DMS79 treated with DMSO at 0.1 percent for 48 hours (cell line): ENCODE measurements around the gene CARD11.

Experiments
- DNase-seq: peaks from one replicate; lab custom pipeline; 2025; lab: John Stamatoyannopoulos, UW

The CARD11 gene

DNA sequence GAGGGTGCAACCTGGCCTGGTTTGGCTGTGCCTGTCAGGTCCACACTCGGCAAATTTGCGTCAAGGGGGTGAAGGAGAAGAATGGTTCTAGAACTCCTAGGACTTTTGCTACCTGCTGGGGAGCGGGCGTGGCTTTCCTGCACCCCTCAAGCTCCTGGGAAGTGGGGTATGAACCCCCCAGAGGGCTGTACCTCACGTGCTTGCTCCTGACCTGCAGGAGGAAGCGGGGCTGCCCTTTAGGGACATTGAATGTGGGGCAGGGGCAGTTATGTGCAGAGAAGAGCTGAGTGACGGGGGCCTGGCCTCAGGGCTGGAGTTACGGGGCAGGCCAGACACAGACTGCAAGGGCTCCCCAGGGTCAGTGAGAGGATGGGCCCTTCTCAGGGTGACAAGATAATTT, 138.2 kb downstream of the CARD11 start:
- DNase-seq: no peak

GRCh38 chr7:2905027-2905426, 138.6 kb downstream of the CARD11 start:
- no peak for DNase-seq

DNA sequence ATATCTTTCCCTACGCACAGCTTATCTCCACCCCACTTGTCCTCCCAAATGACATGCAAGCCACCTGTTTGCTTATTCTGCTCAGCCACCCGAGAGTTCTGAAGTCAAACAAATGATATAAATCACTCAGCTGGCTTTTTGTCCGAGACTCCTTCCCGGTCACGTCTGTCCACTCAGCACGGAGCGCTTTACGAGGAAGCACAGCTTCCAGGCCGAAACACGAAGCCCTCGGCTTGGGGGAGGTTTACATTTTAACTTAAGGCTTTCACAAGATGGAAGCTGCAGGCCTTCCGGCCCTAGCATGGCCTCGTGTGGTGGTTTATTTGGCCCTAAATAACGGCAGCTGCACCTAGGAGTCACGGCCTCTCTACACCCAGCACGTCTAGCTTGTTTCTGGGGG, 139.5 kb downstream of the CARD11 start:
- no peak for DNase-seq

DNA sequence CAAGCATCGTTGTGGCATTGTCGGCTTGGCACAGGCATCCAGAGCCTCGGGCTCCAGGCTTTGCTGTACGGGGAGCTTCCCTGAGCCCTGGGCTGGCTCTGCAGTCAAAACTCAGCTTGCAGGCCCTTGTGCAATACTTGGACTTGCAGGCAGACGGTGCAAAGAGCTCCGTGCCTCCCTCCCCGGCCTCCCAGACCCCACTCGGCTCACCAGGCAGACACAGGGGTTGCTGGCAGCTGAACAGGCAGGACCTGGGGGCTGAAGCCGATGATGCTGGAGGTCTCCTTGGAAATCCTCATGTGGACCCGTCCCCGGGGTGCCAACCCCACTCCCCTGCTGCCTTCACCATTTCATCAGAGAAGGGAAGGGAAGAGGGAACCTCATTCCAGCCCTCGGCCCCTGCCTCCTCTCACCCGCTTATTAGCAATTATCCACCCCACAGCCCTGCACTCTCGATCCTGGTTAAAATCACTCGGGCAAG, 139.9 kb downstream of the CARD11 start:
- DNase-seq: no peak

DNA sequence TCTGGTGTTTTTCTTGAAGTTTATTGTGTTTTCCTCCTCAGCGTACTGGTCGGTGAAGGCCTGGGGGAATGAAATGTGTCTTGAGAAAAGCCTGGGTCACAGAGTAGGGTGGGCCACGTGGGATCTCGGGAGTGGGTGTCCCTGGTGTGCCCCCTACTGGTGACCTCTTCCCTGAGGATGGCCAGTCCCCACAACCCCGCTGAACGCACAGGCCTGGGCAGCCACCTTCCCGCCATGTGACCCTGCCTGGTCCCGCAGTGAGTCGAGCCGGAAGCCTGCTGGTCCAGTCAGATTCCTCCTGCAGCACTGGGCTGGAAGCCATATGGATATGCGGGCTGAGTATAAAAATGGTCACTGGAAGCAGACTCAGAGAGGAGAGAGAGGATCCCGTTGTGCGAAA, 146.6 kb downstream of the CARD11 start:
- no peak for DNase-seq

DNA sequence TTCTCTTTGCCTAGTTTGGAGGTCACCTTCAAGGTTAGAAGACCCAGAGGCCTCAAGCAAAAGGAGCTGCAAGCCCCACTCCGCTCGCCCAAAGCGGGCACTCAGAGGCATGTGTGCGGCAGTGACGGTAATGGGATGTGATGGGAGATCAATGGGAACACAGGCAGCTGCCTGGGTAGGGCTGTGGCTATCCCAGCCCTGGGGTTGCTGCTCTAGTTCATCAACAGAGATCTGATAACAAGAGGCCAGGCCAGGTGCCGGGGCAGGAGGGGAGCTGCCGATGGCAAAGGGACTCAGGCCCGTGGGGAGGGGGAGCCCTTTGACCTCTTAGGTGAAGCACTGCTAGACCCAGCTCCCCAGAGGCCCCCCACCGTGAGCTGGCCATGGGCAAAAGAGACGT, 147.5 kb downstream of the CARD11 start:
- no peak for DNase-seq

GRCh38 chr7:2894118-2894940, 149.3 kb downstream of the CARD11 start:
- DNase-seq: no peak

DNA sequence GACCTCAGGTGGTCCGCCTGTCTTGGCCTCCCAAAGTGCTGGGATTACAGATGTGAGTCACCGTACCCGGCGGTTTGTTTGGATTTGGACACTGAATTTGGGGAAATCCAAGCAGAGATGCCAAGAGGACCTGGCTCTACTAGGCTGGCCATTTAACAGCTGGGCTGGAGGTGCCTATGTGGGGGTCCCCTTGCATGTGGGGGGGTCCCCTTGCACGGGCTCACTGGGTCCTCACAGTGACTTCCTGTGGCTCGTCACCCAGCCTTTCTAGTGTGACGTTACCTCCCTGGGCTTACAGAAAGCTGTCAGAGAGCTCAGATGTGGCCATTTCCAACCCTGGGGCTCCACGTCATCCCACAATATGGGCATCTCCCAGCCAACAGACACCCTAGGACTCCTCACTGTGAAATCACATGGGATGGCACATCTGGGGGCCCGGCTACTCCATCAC, 150.2 kb downstream of the CARD11 start:
- DNase-seq: no peak

- DNase-seq: no peak
These were observed 151.1 kb downstream of the CARD11 start for GRCh38 chr7:2892549-2892948.

- DNase-seq: no peak
These were observed 155.9 kb downstream of the CARD11 start for GRCh38 chr7:2887816-2888215.

- DNase-seq: peak; percentile 7
These were observed 156.8 kb downstream of the CARD11 start for GRCh38 chr7:2886900-2887299.

GRCh38 chr7:2886391-2886790, 157.3 kb downstream of the CARD11 start:
- no peak for DNase-seq

- no peak for DNase-seq
These were observed 159.5 kb downstream of the CARD11 start for GRCh38 chr7:2884161-2884560.

DNA sequence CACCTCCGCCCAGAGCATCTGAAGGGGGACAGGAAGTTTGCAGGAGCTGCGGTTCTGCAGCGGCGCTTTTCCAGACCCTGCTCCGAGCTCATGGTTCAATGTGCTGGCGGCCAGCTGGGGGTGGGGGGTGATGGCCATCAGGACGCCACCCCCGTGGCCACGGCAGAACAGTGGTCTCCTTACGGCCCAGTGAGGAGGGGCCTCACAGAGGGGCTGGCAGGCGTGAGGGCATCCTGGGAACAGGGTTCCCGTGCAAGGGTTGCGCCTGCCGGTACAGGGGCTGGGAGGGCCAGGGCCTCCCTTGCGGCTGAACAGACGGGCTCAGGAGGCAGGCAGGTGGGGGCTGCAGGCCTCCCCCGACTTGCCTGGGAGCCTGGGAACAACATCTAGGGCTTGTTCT, 160.6 kb downstream of the CARD11 start:
- no peak for DNase-seq

- no peak for DNase-seq
These were observed 161.6 kb downstream of the CARD11 start for GRCh38 chr7:2882111-2882510.

GRCh38 chr7:2880874-2881533, 162.7 kb downstream of the CARD11 start:
- no peak for DNase-seq

DNA sequence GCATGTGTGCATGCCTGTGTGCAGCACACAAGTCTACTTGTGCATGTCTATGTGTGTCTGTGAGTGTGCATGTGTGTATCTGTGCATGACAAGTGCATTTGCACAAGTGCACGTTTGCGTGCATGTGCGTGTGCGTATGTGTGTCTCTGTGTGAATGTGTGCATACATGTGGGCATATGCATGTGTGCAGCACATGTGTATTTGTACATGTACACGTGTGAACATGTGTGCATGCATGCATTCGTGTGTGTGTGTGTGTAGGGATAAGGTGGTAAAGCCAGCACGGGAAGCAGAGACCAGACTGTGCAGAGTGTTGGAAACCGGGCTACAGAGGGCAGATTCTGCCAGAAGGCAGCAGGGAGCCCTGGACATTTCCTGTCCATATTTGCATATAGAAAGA, 163.6 kb downstream of the CARD11 start:
- no peak for DNase-seq

- DNase-seq: no peak
These were observed 164.3 kb downstream of the CARD11 start for GRCh38 chr7:2879354-2879753.

DNA sequence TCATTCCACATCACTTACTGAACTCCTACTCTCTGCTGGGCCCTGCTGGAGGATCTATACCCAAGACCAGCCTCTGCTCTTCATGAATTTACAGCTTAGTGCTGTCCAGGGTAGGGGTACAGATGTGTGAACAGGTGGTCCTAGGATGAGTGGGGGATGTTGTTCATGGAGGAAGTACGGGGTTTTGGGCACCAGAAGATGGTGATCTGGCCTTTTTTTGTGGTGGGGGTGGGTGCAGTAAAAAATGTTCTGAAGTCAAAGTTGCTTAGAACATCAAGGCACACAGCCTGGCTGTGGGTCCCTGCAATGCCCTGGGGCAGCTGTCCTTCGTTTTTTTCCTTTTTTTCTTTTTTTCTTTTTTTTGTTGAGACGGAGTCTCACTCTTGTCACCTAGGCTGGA, 165.4 kb downstream of the CARD11 start:
- DNase-seq: no peak

DNA sequence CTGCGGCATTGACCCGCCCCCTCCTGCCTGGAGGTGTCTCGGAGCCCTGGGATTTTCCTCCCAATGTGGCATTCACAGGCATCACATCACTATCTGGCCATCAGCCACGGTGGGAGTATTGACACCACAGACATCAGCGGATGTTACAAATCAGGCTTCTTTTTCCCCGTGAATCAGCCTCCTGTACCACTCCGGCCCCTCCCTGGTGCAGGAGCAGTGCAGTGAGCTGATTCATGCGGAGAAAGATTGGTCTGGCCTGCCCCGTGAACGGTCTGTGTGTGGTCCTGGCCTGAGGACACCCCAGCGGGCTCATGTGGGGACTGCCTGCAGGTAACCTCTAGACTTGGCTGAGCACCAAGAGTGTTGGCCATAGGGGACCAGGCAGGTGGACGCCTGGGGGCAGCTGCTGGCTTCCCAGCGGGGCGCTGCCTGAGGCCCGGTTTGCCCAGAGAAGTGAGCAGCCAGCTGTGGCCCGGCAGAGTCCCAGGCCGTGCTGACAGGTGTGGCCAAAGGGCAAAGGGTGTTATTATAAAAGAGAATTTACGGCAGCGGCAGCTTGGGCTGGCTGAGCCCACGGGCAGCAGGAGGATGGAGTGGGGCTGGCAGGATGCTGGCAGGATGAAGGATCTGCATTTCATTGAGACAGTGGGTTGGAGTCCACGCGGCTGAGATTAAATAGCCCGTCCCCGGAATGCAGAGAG, 167.5 kb downstream of the CARD11 start:
- no peak for DNase-seq

DNA sequence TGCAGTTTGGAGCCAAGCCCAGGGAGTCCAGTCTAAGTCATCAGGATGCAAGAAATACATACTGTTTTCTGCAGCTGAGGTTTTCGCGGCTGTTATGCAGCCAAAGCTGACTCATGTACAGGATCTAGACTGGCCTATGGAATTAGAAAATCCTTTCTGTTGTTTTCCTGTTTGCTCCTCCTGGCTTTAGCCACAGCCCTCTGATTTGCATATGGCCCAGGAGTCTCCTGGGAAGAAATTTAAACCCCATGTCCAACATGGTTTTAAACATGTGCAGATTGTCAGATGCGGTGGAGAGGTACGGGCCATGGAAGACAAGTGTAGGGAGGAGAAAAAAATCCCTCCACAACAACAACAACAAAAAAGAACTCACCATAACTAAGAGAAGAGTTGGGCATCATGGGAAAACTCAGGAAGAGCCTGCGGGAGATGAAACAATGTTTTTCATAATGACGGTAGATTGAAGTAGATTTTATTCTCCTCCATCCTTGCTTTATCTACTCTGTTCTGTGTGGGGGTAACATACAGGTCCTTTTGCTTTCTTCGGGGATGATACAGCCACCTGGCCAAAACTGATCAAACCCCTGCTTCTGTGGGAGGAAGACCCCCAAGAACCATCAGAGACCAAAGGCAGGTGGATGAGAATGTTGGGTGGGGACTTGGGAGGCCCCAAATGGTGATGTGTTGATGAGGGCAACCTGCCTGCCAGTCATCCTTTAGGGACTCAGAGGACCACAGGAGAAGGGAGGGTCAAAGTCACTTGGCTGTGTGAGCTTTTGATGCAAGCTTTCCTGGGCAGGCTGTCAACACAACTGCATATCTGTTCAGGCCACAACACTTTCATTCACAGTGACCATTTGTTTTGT, 169.7 kb downstream of the CARD11 start:
- DNase-seq: peak; percentile 44

DNA sequence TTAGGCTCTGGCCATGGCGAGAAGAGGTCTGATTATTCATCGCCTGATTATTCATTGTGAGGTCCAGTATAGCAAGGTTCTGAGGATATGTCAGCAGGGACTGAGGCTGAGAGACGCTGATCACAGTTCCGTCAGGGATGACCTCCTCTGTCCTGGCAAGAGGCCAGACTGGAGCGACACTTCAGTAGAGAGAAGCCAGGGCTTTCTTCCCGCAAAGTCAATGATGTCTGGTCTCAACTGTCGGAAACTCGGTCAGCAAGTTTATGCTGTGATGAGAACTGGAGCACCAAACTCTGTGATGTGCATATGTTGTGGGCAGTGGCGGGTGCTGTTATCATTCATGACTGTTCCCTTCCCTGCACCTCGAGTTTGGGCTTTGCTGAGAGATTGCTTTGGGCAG, 170.5 kb downstream of the CARD11 start:
- DNase-seq: peak; percentile 78
